GM23338 (cell line): Measurements from ENCODE around the gene IQCC. TPM values are rescaled to one million over a fixed set of nuclear protein-coding genes. Genes with fewer than 3 reads are reported as not detected.

Experiments
- ATAC-seq: fragments of 200-7000 bp; cut with Tn5 transposase; 3 replicates; pipeline ENCODE4 v1.9.1; 2020
- DNase-seq: peaks from one replicate; pipeline ENCODE4 v3.0.0-alpha.2; 2015; ENCODE audit warnings: low spot score
- H2AFZ ChIP-seq: fragments of 200-600 bp; sonication (generic); 2 replicates; pipeline ENCODE4 v1.8.0; 2016; ENCODE audit warnings: antibody characterized with exemption, mild to moderate bottlenecking, moderate library complexity
- H3F3A ChIP-seq: fragments of 200-600 bp; sonication (generic); replicated peaks from 2 replicates; pipeline ENCODE4 v1.8.0; 2017; ENCODE audit warnings: antibody characterized with exemption, mixed run types, low read depth
- H3K27ac ChIP-seq: fragments of 200-600 bp; sonication (generic); 2 replicates; pipeline ENCODE4 v1.6.1; 2016; ENCODE audit warnings: low read depth
- H3K27me3 ChIP-seq: fragments of 200-600 bp; sonication (generic); 2 replicates; pipeline ENCODE4 v1.8.0; 2016; ENCODE audit warnings: mild to moderate bottlenecking, mixed run types, moderate library complexity; ENCODE audit not compliant: insufficient read depth
- H3K36me3 ChIP-seq: fragments of 200-600 bp; sonication (generic); 2 replicates; pipeline ENCODE4 v1.8.0; 2016; ENCODE audit warnings: mild to moderate bottlenecking; ENCODE audit not compliant: insufficient read depth
- H3K4me1 ChIP-seq: fragments of 200-600 bp; sonication (generic); 2 replicates; pipeline ENCODE4 v1.8.0; 2016; ENCODE audit warnings: mild to moderate bottlenecking, moderate library complexity; ENCODE audit not compliant: insufficient read depth
- H3K4me2 ChIP-seq: fragments of 200-600 bp; sonication (generic); 2 replicates; pipeline ENCODE4 v1.7.1; 2017; ENCODE audit warnings: mixed run types
- H3K4me3 ChIP-seq: fragments of 200-600 bp; sonication (generic); 2 replicates; pipeline ENCODE4 v1.6.1; 2016; ENCODE audit warnings: mixed run types
- H3K79me2 ChIP-seq: fragments of 200-600 bp; sonication (generic); replicated peaks from 2 replicates; pipeline ENCODE4 v1.8.0; 2017; ENCODE audit warnings: mild to moderate bottlenecking; ENCODE audit not compliant: insufficient read depth
- H3K9me2 ChIP-seq: fragments of 200-600 bp; sonication (generic); 2 replicates; pipeline ENCODE4 v1.8.0; 2017; ENCODE audit not compliant: insufficient read depth
- H4K20me1 ChIP-seq: fragments of 200-600 bp; sonication (generic); replicated peaks from 2 replicates; pipeline ENCODE4 v1.8.0; 2017; ENCODE audit warnings: mild to moderate bottlenecking; ENCODE audit not compliant: insufficient read depth
- H3K27ac Mint-ChIP-seq: 2 replicates; pipeline ENCODE4 v1.8.0; 2020; ENCODE audit warnings: inconsistent platforms, mild to moderate bottlenecking, moderate library complexity, mixed read lengths
- H3K27me3 Mint-ChIP-seq: 3 replicates; pipeline ENCODE4 v1.8.0; 2022; ENCODE audit warnings: low read depth, mild to moderate bottlenecking, moderate library complexity, mixed read lengths, inconsistent platforms; ENCODE audit not compliant: insufficient read depth, poor library complexity
- H3K36me3 Mint-ChIP-seq: 3 replicates; pipeline ENCODE4 v1.8.0; 2021; ENCODE audit warnings: low read depth, mild to moderate bottlenecking, inconsistent platforms, moderate library complexity, mixed read lengths
- H3K4me1 Mint-ChIP-seq: 3 replicates; pipeline ENCODE4 v1.8.0; 2020; ENCODE audit warnings: mild to moderate bottlenecking, inconsistent platforms, mixed read lengths
- H3K4me3 Mint-ChIP-seq: 3 replicates; pipeline ENCODE4 v1.8.0; 2021; ENCODE audit warnings: moderate library complexity, mild to moderate bottlenecking, inconsistent platforms, mixed read lengths
- H3K9me3 Mint-ChIP-seq: 3 replicates; pipeline ENCODE4 v1.8.0; 2020; ENCODE audit warnings: moderate library complexity, mild to moderate bottlenecking, inconsistent platforms, mixed read lengths
- EZH2 ChIP-seq: fragments of 200-600 bp; sonication (generic); IDR thresholded peaks from one replicate; pipeline ENCODE4 v1.8.0; 2017; ENCODE audit warnings: antibody characterized with exemption, mild to moderate bottlenecking, low read depth; ENCODE audit not compliant: unreplicated experiment
- EZH2phosphoT487 ChIP-seq: fragments of 200-600 bp; sonication (generic); IDR thresholded peaks from one replicate; pipeline ENCODE4 v1.8.1; 2018; ENCODE audit warnings: antibody characterized with exemption; ENCODE audit not compliant: unreplicated experiment
- JUNB ChIP-seq: IDR thresholded peaks from one replicate; pipeline ENCODE4 v1.6.1; 2016; ENCODE audit warnings: antibody characterized with exemption; ENCODE audit not compliant: unreplicated experiment
- NANOG ChIP-seq: IDR thresholded peaks from 2 replicates; pipeline ENCODE4 v1.6.1; 2016; ENCODE audit warnings: antibody characterized with exemption, borderline replicate concordance
- STAT1 ChIP-seq: IDR thresholded peaks from one replicate; pipeline ENCODE4 v1.6.1; 2016; ENCODE audit warnings: antibody characterized with exemption; ENCODE audit not compliant: unreplicated experiment
- ZNF331 ChIP-seq: fragments of 250-450 bp; sonication (Bioruptor Pico); IDR thresholded peaks from 2 replicates; pipeline ENCODE4 v1.5.0; 2020; ENCODE audit warnings: low read depth, mild to moderate bottlenecking, moderate library complexity
- polyA plus RNA-seq: library from polyadenylated mRNA; unstranded; fragments of >200 nt; fragmentation: Nextera tagmentation; extraction: Ambion mirVana; gene quantifications from 2 replicates; pipeline ENCODE4 v1.2.1, GENCODE V29; 2016
- total RNA-seq: library from RNA; depleted of rRNA; stranded (reverse); fragments of >200 nt; shearing (Covaris generic); gene quantifications from 2 replicates; pipeline ENCODE4 v1.2.3, GENCODE V29; 2014
- TF ChIP-seq, protein P1 (sequence below): fragments of 250-450 bp; sonication (Bioruptor Pico); IDR thresholded peaks from 2 replicates; pipeline ENCODE4 v1.5.0; 2020; ENCODE audit warnings: mild to moderate bottlenecking, moderate library complexity
- TF ChIP-seq, protein P2 (sequence below): IDR thresholded peaks from one replicate; pipeline ENCODE4 v1.6.1; 2018; ENCODE audit warnings: antibody characterized with exemption; ENCODE audit not compliant: unreplicated experiment
- TF ChIP-seq, protein P3 (sequence below): IDR thresholded peaks from 2 replicates; pipeline ENCODE4 v1.6.1; 2016; ENCODE audit warnings: antibody characterized with exemption

Gene IQCC
- total and polyA plus RNA-seq, 2 experiments from 2014 or later: 1.7 to 3.5 TPM

DNA sequence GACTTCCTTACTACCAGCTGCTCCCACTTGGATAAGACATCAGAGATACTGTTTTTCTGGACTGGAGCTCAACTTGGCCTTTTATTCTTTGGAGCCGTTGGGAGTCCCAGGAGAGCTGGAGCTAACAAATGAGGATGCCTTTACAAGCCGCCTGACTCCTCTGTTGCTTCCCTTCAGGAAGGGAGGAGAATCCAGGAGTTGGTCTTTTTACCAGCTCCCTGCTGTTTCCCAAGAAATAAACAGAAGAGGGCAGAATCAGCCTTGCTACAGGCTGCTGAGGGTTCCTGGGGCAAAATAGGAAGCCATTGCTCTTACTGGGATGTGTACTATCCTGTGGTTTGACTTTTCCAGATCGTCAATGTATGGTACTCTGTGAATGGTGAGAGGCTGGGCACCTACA is 18.2 kb downstream of the IQCC start (continued):
- TF ChIP-seq, protein P1, sequence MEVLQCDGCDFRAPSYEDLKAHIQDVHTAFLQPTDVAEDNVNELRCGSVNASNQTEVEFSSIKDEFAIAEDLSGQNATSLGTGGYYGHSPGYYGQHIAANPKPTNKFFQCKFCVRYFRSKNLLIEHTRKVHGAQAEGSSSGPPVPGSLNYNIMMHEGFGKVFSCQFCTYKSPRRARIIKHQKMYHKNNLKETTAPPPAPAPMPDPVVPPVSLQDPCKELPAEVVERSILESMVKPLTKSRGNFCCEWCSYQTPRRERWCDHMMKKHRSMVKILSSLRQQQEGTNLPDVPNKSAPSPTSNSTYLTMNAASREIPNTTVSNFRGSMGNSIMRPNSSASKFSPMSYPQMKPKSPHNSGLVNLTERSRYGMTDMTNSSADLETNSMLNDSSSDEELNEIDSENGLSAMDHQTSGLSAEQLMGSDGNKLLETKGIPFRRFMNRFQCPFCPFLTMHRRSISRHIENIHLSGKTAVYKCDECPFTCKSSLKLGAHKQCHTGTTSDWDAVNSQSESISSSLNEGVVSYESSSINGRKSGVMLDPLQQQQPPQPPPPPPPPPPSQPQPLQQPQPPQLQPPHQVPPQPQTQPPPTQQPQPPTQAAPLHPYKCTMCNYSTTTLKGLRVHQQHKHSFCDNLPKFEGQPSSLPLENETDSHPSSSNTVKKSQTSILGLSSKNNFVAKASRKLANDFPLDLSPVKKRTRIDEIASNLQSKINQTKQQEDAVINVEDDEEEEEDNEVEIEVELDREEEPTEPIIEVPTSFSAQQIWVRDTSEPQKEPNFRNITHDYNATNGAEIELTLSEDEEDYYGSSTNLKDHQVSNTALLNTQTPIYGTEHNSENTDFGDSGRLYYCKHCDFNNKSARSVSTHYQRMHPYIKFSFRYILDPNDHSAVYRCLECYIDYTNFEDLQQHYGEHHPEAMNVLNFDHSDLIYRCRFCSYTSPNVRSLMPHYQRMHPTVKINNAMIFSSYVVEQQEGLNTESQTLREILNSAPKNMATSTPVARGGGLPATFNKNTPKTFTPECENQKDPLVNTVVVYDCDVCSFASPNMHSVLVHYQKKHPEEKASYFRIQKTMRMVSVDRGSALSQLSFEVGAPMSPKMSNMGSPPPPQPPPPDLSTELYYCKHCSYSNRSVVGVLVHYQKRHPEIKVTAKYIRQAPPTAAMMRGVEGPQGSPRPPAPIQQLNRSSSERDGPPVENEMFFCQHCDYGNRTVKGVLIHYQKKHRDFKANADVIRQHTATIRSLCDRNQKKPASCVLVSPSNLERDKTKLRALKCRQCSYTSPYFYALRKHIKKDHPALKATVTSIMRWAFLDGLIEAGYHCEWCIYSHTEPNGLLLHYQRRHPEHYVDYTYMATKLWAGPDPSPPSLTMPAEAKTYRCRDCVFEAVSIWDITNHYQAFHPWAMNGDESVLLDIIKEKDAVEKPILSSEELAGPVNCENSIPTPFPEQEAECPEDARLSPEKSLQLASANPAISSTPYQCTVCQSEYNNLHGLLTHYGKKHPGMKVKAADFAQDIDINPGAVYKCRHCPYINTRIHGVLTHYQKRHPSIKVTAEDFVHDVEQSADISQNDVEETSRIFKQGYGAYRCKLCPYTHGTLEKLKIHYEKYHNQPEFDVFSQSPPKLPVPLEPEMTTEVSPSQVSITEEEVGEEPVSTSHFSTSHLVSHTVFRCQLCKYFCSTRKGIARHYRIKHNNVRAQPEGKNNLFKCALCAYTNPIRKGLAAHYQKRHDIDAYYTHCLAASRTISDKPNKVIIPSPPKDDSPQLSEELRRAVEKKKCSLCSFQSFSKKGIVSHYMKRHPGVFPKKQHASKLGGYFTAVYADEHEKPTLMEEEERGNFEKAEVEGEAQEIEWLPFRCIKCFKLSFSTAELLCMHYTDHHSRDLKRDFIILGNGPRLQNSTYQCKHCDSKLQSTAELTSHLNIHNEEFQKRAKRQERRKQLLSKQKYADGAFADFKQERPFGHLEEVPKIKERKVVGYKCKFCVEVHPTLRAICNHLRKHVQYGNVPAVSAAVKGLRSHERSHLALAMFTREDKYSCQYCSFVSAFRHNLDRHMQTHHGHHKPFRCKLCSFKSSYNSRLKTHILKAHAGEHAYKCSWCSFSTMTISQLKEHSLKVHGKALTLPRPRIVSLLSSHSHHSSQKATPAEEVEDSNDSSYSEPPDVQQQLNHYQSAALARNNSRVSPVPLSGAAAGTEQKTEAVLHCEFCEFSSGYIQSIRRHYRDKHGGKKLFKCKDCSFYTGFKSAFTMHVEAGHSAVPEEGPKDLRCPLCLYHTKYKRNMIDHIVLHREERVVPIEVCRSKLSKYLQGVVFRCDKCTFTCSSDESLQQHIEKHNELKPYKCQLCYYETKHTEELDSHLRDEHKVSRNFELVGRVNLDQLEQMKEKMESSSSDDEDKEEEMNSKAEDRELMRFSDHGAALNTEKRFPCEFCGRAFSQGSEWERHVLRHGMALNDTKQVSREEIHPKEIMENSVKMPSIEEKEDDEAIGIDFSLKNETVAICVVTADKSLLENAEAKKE (CRISPR knock-in tag): no peak

DNA sequence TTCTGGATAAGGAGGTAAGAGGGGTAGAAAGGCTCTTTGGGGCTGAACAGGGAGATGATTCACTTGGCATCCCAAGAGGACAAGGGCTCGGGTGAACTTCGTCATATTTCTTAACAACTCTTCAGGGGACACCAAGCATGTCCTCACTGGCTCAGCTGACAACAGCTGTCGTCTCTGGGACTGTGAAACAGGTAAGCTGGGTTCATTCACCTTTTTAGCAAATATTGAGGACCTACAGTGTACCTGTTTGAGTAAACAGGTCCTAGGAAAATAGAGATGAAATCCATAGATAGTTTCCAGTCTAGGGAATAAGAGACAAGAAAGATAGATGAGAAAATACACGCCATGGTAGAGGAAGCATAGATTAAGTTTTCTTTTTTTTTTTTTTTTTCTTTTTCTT is 18.8 kb downstream of the IQCC start:
- H3F3A ChIP-seq: peaks cover 15% of the 10 kb centered on the region
- H3K36me3 Mint-ChIP-seq: peaks cover 59% of the 10 kb centered on the region
- ATAC-seq (no peak), DNase-seq (no peak)
- H3K27me3 ChIP-seq: no peaks in the 10 kb centered on the region
- no peak overlapping the region for H2AFZ ChIP-seq
- peaks cover 10% of the 10 kb centered on the region for H4K20me1 ChIP-seq
- H3K4me1 Mint-ChIP-seq: peaks cover 17% of the 10 kb centered on the region
- peaks cover 30% of the 10 kb centered on the region for H3K79me2 ChIP-seq
- no peak overlapping the region for H3K4me3 ChIP-seq
- no peaks in the 10 kb centered on the region for H3K9me2 ChIP-seq
- peaks cover 10% of the 10 kb centered on the region for H3K4me1 ChIP-seq
- no peak overlapping the region for H3K27ac ChIP-seq
- peak overlapping the region; percentile 99 for H3K4me3 Mint-ChIP-seq
- no peak overlapping the region for H3K4me2 ChIP-seq
- no peaks in the 10 kb centered on the region for H3K9me3 Mint-ChIP-seq
- peaks cover 51% of the 10 kb centered on the region for H3K36me3 ChIP-seq
- TF ChIP-seq NANOG: no peak
- H3K27me3 Mint-ChIP-seq: peaks cover 5% of the 10 kb centered on the region
- H3K27ac Mint-ChIP-seq: no peak overlapping the region

DNA sequence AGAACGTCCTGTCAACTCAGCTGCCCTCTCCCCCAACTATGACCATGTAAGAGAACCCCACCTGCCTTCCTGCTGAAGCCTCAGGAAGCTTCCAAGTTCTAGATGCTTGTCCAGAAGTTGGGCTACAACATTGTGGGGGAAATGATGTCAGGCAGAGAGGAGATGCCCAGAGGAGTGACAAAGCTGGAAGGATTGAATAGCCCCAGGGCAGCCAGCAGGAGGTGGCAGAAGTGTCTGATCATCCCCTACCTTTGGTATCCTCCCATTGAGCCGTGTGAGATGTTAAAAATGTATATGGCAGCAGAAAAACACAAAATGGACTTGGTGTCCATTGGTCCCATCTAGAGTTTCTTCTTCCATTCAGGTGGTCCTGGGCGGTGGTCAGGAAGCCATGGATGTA is 23.3 kb downstream of the IQCC start:
- DNase-seq: no peak
- H3K36me3 Mint-ChIP-seq: peaks cover 81% of the 10 kb centered on the region

More for the DNA sequence above, 23.3 kb downstream of the IQCC start:
- Histone ChIP-seq H3K79me2 (peaks cover 9% of the 10 kb centered on the region), H4K20me1 (peaks cover 5% of the 10 kb centered on the region), H2AFZ (no peak overlapping the region), H3K27me3 (no peaks in the 10 kb centered on the region), H3F3A (peaks cover 24% of the 10 kb centered on the region), H3K36me3 (peaks cover 64% of the 10 kb centered on the region), H3K4me1 (no peaks in the 10 kb centered on the region), H3K4me2 (no peak overlapping the region), H3K9me2 (no peaks in the 10 kb centered on the region), H3K4me3 (no peak overlapping the region), H3K27ac (no peak overlapping the region)
- H3K4me1 Mint-ChIP-seq: peaks cover 8% of the 10 kb centered on the region
- no peaks in the 10 kb centered on the region for H3K9me3 Mint-ChIP-seq
- TF ChIP-seq ZNF331: no peak
- TF ChIP-seq, protein P2, sequence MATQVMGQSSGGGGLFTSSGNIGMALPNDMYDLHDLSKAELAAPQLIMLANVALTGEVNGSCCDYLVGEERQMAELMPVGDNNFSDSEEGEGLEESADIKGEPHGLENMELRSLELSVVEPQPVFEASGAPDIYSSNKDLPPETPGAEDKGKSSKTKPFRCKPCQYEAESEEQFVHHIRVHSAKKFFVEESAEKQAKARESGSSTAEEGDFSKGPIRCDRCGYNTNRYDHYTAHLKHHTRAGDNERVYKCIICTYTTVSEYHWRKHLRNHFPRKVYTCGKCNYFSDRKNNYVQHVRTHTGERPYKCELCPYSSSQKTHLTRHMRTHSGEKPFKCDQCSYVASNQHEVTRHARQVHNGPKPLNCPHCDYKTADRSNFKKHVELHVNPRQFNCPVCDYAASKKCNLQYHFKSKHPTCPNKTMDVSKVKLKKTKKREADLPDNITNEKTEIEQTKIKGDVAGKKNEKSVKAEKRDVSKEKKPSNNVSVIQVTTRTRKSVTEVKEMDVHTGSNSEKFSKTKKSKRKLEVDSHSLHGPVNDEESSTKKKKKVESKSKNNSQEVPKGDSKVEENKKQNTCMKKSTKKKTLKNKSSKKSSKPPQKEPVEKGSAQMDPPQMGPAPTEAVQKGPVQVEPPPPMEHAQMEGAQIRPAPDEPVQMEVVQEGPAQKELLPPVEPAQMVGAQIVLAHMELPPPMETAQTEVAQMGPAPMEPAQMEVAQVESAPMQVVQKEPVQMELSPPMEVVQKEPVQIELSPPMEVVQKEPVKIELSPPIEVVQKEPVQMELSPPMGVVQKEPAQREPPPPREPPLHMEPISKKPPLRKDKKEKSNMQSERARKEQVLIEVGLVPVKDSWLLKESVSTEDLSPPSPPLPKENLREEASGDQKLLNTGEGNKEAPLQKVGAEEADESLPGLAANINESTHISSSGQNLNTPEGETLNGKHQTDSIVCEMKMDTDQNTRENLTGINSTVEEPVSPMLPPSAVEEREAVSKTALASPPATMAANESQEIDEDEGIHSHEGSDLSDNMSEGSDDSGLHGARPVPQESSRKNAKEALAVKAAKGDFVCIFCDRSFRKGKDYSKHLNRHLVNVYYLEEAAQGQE: no peak
- no peak for TF ChIP-seq STAT1
- no peak for TF ChIP-seq EZH2phosphoT487
- no peak for TF ChIP-seq EZH2
- TF ChIP-seq JUNB: no peak
- TF ChIP-seq, protein P3, sequence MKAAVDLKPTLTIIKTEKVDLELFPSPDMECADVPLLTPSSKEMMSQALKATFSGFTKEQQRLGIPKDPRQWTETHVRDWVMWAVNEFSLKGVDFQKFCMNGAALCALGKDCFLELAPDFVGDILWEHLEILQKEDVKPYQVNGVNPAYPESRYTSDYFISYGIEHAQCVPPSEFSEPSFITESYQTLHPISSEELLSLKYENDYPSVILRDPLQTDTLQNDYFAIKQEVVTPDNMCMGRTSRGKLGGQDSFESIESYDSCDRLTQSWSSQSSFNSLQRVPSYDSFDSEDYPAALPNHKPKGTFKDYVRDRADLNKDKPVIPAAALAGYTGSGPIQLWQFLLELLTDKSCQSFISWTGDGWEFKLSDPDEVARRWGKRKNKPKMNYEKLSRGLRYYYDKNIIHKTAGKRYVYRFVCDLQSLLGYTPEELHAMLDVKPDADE: no peak
- peaks cover 3% of the 10 kb centered on the region for H3K27me3 Mint-ChIP-seq
- H3K4me3 Mint-ChIP-seq: no peak overlapping the region
- no peak for ATAC-seq
- no peak overlapping the region for H3K27ac Mint-ChIP-seq
